GM12892 (cell line): ENCODE results near the gene KCNG2.

Experiments
- POLR2A ChIP-seq: IDR thresholded peaks from 2 replicates; pipeline ENCODE4 v1.6.1; 2011; ENCODE audit warnings: low read depth, low read length, control low read depth
- POLR2AphosphoS5 ChIP-seq: IDR thresholded peaks from 2 replicates; pipeline ENCODE4 v1.6.1; 2011; ENCODE audit warnings: low read depth, low read length, control low read depth
- TAF1 ChIP-seq: IDR thresholded peaks from 2 replicates; pipeline ENCODE4 v1.6.1; 2011; ENCODE audit warnings: low read depth, mild to moderate bottlenecking, control low read depth, low read length, borderline replicate concordance

DNA sequence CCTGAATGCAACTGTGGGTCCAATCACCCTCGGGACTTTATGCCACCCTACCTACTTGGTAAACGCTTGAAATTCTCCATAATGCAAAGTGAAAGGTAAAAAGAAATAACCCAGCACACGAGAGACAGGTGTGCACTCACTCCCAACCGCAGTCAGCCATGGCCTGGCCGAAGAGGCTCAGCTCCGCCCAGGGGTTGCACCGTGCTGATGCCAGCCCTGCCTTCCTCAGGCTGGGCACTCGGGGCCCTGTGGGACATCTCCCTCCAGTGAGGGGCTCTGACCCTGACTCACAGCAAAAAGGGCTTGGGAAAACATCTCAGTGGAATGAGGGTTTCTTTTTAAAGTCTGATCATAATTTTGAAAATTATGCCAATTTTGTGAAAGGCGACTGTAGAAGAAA is 140.5 kb downstream of the KCNG2 start:
- TF ChIP-seq POLR2A (no peak), POLR2AphosphoS5 (no peak), TAF1 (no peak)
